ENCODE measurements around the gene PRADC1. TPM values are rescaled to one million over a fixed set of nuclear protein-coding genes. Genes with fewer than 3 reads are reported as not detected.
A peak's percentile ranks its signal among the peaks of the same experiment; 100 is the strongest.
"Not testable (repeated sequence)": the region's sequence is repeated elsewhere in the genome, so short reads cannot be mapped to it uniquely, and the experiment has no call there.

Gene PRADC1
- total and polyA plus RNA-seq, 4 donors = 12.6 to 38.0 (median 24.7) TPM

- Histone ChIP-seq H3K36me3 (ENCODE audit: control insufficient read depth, insufficient read depth, low read length) (no peaks in the 10 kb centered on the region), H3K9me3 (ENCODE audit: control insufficient read depth, insufficient read depth, low read length) (no peaks in the 10 kb centered on the region), H3K27ac (ENCODE audit: low read depth, low read length) (no peak overlapping the region), H3K27me3 (ENCODE audit: control insufficient read depth, insufficient read depth, low read length) (peaks cover 15% of the 10 kb centered on the region), H3K4me3 (ENCODE audit: low read depth, low read length) (no peak overlapping the region), H3K4me1 (ENCODE audit: control insufficient read depth, insufficient read depth, low read length) (peaks cover 8% of the 10 kb centered on the region)
- DNase-seq (ENCODE audit: low read depth in 4 of 6, low spot score in 6 of 6) = no peak
- 91% methylated on average over 5 of the region's 6 CpGs for WGBS (ENCODE audit: insufficient coverage)
Observed at GRCh38 chr2:73210696-73211095, 22.3 kb downstream of the PRADC1 start.

GRCh38 chr2:73210019-73210418 is 23.0 kb downstream of the PRADC1 start:
- Histone ChIP-seq H3K27me3 (ENCODE audit: control insufficient read depth, insufficient read depth, low read length) (peaks cover 19% of the 10 kb centered on the region), H3K9me3 (ENCODE audit: control insufficient read depth, insufficient read depth, low read length) (no peaks in the 10 kb centered on the region), H3K36me3 (ENCODE audit: control insufficient read depth, insufficient read depth, low read length) (no peaks in the 10 kb centered on the region), H3K4me3 (ENCODE audit: low read depth, low read length) (no peak overlapping the region), H3K27ac (ENCODE audit: low read depth, low read length) (no peak overlapping the region), H3K4me1 (ENCODE audit: control insufficient read depth, insufficient read depth, low read length) (peaks cover 8% of the 10 kb centered on the region)
- 85% methylated on average over 3 of the region's 4 CpGs for WGBS (ENCODE audit: insufficient coverage)
- no peak for DNase-seq (ENCODE audit: low read depth in 4 of 6, low spot score in 6 of 6)

- 80% methylated on average over 3 of the region's 3 CpGs for WGBS (ENCODE audit: insufficient coverage)
- H3K36me3 ChIP-seq (ENCODE audit: control insufficient read depth, insufficient read depth, low read length) = no peaks in the 10 kb centered on the region
- no peak overlapping the region for H3K4me3 ChIP-seq (ENCODE audit: low read depth, low read length)
- no peak for DNase-seq (ENCODE audit: low read depth in 4 of 6, low spot score in 6 of 6)
- no peak overlapping the region for H3K27ac ChIP-seq (ENCODE audit: low read depth, low read length)
- H3K27me3 ChIP-seq (ENCODE audit: control insufficient read depth, insufficient read depth, low read length) = peaks cover 33% of the 10 kb centered on the region
- no peaks in the 10 kb centered on the region for H3K9me3 ChIP-seq (ENCODE audit: control insufficient read depth, insufficient read depth, low read length)
- H3K4me1 ChIP-seq (ENCODE audit: control insufficient read depth, insufficient read depth, low read length) = peaks cover 2% of the 10 kb centered on the region
Observed at GRCh38 chr2:73208258-73208657, 24.8 kb downstream of the PRADC1 start.

GRCh38 chr2:73205611-73206010 is 27.4 kb downstream of the PRADC1 start:
- Histone ChIP-seq H3K36me3 (ENCODE audit: control insufficient read depth, insufficient read depth, low read length) (no peaks in the 10 kb centered on the region), H3K27me3 (ENCODE audit: control insufficient read depth, insufficient read depth, low read length) (peaks cover 59% of the 10 kb centered on the region)
- 96% methylated on average over 5 of the region's 6 CpGs for WGBS (ENCODE audit: insufficient coverage)

GRCh38 chr2:73203055-73203681 is 29.9 kb downstream of the PRADC1 start:
- Histone ChIP-seq H3K4me1 (ENCODE audit: control insufficient read depth, insufficient read depth, low read length) (peaks cover 16% of the 10 kb centered on the region), H3K4me3 (ENCODE audit: low read depth, low read length) (no peak overlapping the region), H3K27me3 (ENCODE audit: control insufficient read depth, insufficient read depth, low read length) (peaks cover 64% of the 10 kb centered on the region), H3K27ac (ENCODE audit: low read depth, low read length) (no peak overlapping the region), H3K36me3 (ENCODE audit: control insufficient read depth, insufficient read depth, low read length) (no peaks in the 10 kb centered on the region), H3K9me3 (ENCODE audit: control insufficient read depth, insufficient read depth, low read length) (no peaks in the 10 kb centered on the region)
- WGBS (ENCODE audit: insufficient coverage) = 2% methylated on average over 32 of the region's 44 CpGs
- DNase-seq (ENCODE audit: low read depth in 4 of 6, low spot score in 6 of 6) = peak in 1 of 6 donors; percentile 7

More at GRCh38 chr2:73205611-73206010, 27.4 kb downstream of the PRADC1 start:
- DNase-seq (ENCODE audit: low read depth in 4 of 6, low spot score in 6 of 6) = no peak
- H3K27ac ChIP-seq (ENCODE audit: low read depth, low read length) = no peak overlapping the region
- H3K4me1 ChIP-seq (ENCODE audit: control insufficient read depth, insufficient read depth, low read length) = peaks cover 16% of the 10 kb centered on the region
- H3K9me3 ChIP-seq (ENCODE audit: control insufficient read depth, insufficient read depth, low read length) = no peaks in the 10 kb centered on the region
- no peak overlapping the region for H3K4me3 ChIP-seq (ENCODE audit: low read depth, low read length)

- Histone ChIP-seq H3K4me3 (ENCODE audit: low read depth, low read length) (no peak within 1 kb of the TSS), H3K36me3 (ENCODE audit: control insufficient read depth, insufficient read depth, low read length) (no peaks in the 10 kb centered on the region), H3K9me3 (ENCODE audit: control insufficient read depth, insufficient read depth, low read length) (no peaks in the 10 kb centered on the region), H3K27ac (ENCODE audit: low read depth, low read length) (no peak within 1 kb of the TSS), H3K4me1 (ENCODE audit: control insufficient read depth, insufficient read depth, low read length) (peaks cover 16% of the 10 kb centered on the region), H3K27me3 (ENCODE audit: control insufficient read depth, insufficient read depth, low read length) (peaks cover 68% of the 10 kb centered on the region)
- peak in 1 of 6 donors; percentile 15 for DNase-seq (ENCODE audit: low read depth in 4 of 6, low spot score in 6 of 6)
- WGBS (ENCODE audit: insufficient coverage) = under 1% methylated on average over 87 of the region's 87 CpGs
Observed at GRCh38 chr2:73202156-73203054, 30.6 kb downstream of the PRADC1 start, which contains the start of gene NOTO. Gene NOTO, plus strand, starts transcription at chr2:73202574. Its CDS starts 93 bp downstream, at chr2:73202667.

GRCh38 chr2:73200281-73200680 is 32.8 kb downstream of the PRADC1 start:
- H3K4me1 ChIP-seq (ENCODE audit: control insufficient read depth, insufficient read depth, low read length) = peaks cover 16% of the 10 kb centered on the region
- not testable (repeated sequence) for H3K9me3 ChIP-seq (ENCODE audit: control insufficient read depth, insufficient read depth, low read length); H3K36me3 ChIP-seq (ENCODE audit: control insufficient read depth, insufficient read depth, low read length); H3K4me3 ChIP-seq (ENCODE audit: low read depth, low read length); DNase-seq (ENCODE audit: low read depth in 4 of 6, low spot score in 6 of 6); H3K27ac ChIP-seq (ENCODE audit: low read depth, low read length)
- WGBS (ENCODE audit: insufficient coverage) = 95% methylated on average over 7 of the region's 10 CpGs
- peaks cover 54% of the 10 kb centered on the region for H3K27me3 ChIP-seq (ENCODE audit: control insufficient read depth, insufficient read depth, low read length)

- H3K27ac ChIP-seq (ENCODE audit: low read depth, low read length) = no peak overlapping the region
- DNase-seq (ENCODE audit: low read depth in 4 of 6, low spot score in 6 of 6) = no peak
- H3K4me3 ChIP-seq (ENCODE audit: low read depth, low read length) = no peak overlapping the region
- H3K36me3 ChIP-seq (ENCODE audit: control insufficient read depth, insufficient read depth, low read length) = no peaks in the 10 kb centered on the region
- peaks cover 32% of the 10 kb centered on the region for H3K27me3 ChIP-seq (ENCODE audit: control insufficient read depth, insufficient read depth, low read length)
- no peaks in the 10 kb centered on the region for H3K9me3 ChIP-seq (ENCODE audit: control insufficient read depth, insufficient read depth, low read length)
- H3K4me1 ChIP-seq (ENCODE audit: control insufficient read depth, insufficient read depth, low read length) = peaks cover 9% of the 10 kb centered on the region
Observed at GRCh38 chr2:73197579-73197978, 35.5 kb downstream of the PRADC1 start.

- Histone ChIP-seq H3K9me3 (ENCODE audit: control insufficient read depth, insufficient read depth, low read length) (no peaks in the 10 kb centered on the region), H3K27ac (ENCODE audit: low read depth, low read length) (no peak overlapping the region), H3K4me3 (ENCODE audit: low read depth, low read length) (no peak overlapping the region), H3K4me1 (ENCODE audit: control insufficient read depth, insufficient read depth, low read length) (no peaks in the 10 kb centered on the region), H3K27me3 (ENCODE audit: control insufficient read depth, insufficient read depth, low read length) (peaks cover 3% of the 10 kb centered on the region), H3K36me3 (ENCODE audit: control insufficient read depth, insufficient read depth, low read length) (no peaks in the 10 kb centered on the region)
- WGBS (ENCODE audit: insufficient coverage) = 80% methylated on average over 1 of the region's 2 CpGs
- DNase-seq (ENCODE audit: low read depth in 4 of 6, low spot score in 6 of 6) = no peak
Observed at GRCh38 chr2:73187549-73187948, 45.5 kb downstream of the PRADC1 start.

Data from spinal cord (tissue), 10 donors.